ENCODE results near the gene ARHGAP21.
"Not testable (repeated sequence)": the region's sequence is repeated elsewhere in the genome, so short reads cannot be mapped to it uniquely, and the experiment has no call there.

ARHGAP21 gene

DNA sequence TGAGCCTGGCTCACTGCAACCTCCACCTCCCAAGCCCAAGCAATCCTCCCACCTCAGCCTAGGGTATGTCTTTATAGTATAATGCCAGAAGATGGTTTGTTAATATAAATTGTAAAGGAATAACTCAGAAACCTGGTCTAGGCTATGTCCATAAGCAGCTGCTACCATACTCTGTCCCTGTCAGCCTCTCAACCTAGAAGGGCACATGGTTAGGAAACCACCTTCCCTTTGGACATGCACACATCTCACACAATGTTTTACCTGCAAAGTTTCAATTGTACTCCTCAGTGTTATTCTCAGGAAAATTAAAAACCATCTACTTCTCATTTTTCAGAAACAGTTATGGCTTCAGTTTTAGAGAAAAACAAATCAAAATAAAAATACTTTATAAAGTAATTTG is 40.1 kb downstream of the ARHGAP21 start:
- no peak for DNase-seq

GRCh38 chr10:24681572-24682088 is 42.1 kb downstream of the ARHGAP21 start:
- no peak for DNase-seq

GRCh38 chr10:24680647-24681524 is 42.8 kb downstream of the ARHGAP21 start:
- no peak for DNase-seq

- no peak for DNase-seq
Observed at GRCh38 chr10:24678757-24679156, 44.9 kb downstream of the ARHGAP21 start.

GRCh38 chr10:24674892-24675632 is 48.6 kb downstream of the ARHGAP21 start:
- DNase-seq: no peak

- no peak for DNase-seq
Observed at GRCh38 chr10:24670964-24671670, 52.6 kb downstream of the ARHGAP21 start.

GRCh38 chr10:24669285-24669852 is 54.3 kb downstream of the ARHGAP21 start:
- no peak for DNase-seq

GRCh38 chr10:24668247-24668646 is 55.4 kb downstream of the ARHGAP21 start:
- no peak for DNase-seq

DNA sequence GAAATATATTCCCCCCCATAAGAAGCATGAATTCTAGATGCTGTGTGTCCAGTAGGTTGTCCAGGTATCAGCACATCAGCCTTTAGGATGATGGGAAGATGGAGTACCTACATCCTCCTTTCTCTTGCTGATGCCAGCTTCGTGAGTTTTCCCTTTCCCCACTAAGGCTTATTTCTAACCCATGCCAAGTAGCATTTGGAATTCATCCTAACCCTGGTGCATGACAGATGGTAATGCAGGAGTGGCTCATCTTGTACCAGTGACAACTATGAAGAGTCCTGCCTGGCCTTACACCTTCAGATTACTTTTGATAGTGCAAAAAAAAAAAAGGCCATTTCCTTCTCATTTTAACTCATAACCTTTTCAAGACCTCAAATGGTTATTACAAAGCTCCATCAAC is 58.7 kb downstream of the ARHGAP21 start:
- DNase-seq: no peak

DNA sequence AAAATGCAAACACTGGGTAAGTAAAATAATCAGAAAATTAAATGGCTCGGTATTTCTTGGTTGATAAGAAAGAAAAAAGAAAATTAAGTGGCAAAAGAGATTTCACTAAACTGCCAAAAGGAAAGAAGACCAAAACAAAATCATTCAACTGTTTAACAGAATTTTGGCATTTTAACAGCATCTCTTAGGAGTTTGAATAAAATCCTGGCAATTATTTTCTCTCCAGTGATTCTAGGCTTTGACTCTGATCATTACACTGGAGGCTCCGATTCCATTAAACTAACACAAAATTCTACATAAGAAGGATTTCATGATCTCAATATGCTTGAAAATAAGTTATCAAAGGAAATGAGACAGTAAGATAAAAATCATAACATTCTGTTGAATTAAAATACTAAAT is 62.3 kb downstream of the ARHGAP21 start:
- no peak for DNase-seq

GRCh38 chr10:24658319-24658718 is 65.4 kb downstream of the ARHGAP21 start:
- not testable (repeated sequence) for DNase-seq

- not testable (repeated sequence) for DNase-seq
Observed at GRCh38 chr10:24656326-24656725, 67.4 kb downstream of the ARHGAP21 start.

DNA sequence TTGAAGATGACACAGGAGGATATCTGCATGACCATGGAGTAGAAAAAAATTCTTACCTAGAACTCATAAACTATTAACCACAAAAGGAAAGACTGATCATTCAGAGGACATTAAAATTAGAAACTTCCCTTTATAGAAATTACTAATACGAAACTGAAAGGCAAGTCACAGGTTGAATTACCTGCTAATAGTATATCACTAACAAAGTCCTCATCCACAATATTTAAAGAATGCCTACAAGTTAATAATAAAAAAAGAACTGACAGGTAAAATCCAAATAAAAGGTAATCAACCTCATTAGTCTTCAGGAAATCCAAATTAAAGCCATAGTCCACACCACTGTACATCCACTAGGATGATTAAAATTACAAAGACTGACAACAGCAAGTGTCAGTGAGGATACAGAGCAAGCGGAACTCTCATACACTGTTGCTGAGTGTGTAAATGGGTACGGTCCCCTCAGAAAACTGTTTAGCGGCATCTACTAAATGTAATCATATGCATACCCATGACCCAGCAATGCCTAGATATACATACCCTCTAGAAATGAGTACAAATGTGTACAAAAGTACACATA is 71.2 kb downstream of the ARHGAP21 start:
- no peak for DNase-seq

- DNase-seq: no peak
Observed at GRCh38 chr10:24651923-24652322, 71.8 kb downstream of the ARHGAP21 start.

- DNase-seq: no peak
Observed at GRCh38 chr10:24650669-24651391, 72.9 kb downstream of the ARHGAP21 start.

- no peak for DNase-seq
Observed at GRCh38 chr10:24645784-24646183, 77.9 kb downstream of the ARHGAP21 start.

GRCh38 chr10:24645022-24645421 is 78.7 kb downstream of the ARHGAP21 start:
- no peak for DNase-seq

GRCh38 chr10:24643679-24644209 is 79.9 kb downstream of the ARHGAP21 start:
- DNase-seq: no peak

GRCh38 chr10:24642921-24643678 is 80.6 kb downstream of the ARHGAP21 start:
- no peak for DNase-seq

DNA sequence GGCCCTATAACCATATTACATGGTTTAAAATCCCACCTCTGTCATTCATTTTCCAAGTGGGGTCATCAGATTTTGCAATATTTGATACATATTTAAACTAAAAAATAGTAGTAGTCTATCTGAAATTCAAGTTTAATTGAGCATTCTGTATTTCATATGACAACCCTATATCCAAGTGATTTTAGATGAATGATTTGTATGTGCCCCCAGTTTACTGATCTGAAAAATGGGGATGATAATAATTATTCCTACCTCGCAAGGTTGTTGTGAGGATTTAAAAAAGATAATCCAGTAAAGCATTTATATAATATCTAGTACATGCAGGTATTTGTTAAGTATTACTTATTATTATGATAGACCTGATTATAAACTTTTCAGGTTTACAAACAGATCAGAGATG is 84.6 kb downstream of the ARHGAP21 start:
- DNase-seq: no peak

DNA sequence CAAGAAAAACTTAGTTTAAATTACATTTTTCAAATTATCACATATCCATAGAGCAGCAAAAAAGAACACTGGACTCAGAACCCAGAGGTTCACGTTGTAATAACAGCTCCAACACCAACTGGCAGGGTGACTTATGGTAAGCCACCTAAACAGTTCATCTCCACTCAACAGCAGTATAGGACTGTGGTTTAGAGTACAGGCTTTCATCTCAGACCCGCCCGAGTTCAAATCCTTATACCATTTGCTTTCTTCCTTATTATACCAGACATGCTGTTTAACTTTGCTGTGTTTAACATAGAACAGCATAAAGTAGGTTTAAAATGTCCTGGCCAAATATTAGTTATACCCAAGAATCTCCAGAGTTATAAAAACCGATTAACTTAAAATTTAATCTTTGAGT is 97.9 kb downstream of the ARHGAP21 start:
- no peak for DNase-seq

All from NCI-H1930 (cell line).